ENCODE measurements around the gene RAB1B.
"Not testable (repeated sequence)": the region's sequence is repeated elsewhere in the genome, so short reads cannot be mapped to it uniquely, and the experiment has no call there.

The RAB1B gene

DNA sequence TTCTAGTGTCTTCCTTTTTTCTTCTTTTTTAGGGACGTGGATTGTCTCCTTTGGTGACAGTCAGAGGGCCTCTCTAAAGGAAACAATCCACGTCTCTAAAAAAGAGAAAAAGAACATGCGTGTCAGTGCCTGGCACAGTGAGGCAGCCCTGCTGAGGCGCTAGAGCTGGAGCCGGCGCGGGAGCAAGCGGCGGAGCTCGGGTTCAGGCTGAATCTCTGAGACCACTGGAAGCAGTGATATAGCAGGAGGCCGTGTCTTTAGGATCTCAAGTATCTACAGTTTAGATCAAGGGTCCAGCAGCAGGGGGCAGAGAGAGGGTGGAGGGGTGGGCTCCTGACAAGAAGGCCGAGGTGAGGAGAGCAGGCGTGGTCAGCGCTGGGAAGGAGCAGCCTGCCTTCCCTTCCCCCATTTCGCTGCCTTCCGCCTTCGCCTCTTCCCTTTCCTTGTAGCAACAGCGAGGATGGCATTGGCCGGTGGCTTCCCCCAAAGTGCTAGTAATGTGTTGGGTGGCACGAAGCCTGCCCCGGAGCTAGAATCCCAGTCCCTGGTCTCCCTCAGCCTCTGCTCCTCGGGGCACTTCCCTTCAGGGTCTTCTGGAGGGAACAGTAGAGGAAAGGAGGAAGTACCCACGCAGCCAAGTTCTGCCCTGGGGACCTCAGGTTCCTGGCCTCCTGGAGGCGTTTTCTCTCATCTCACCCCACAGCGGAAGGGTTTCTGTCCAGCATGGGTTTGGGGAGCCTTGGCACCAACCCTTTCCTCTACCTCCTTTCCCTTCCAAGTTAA lies 28.2 kb upstream of the RAB1B start:
- no peak for DNase-seq (ENCODE audit: low spot score)

DNA sequence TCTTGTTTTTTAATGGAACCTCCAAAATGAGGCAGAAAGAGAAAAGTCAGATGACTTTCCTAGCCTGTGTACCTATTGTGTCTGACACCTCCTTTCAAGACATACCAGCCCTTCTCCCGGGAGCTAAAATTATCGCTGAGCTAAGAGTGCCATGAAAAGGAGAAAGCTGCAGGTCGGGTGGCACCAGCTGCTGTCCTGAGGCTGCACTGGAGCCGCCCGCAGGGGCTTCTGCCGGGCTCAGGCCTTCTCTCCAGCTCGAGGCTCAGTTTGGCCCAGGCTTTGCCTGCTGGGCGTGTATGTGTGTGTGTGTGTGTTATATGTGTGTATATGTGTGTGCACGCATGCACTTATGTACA lies 27.7 kb upstream of the RAB1B start:
- DNase-seq (ENCODE audit: low spot score) = no peak

DNA sequence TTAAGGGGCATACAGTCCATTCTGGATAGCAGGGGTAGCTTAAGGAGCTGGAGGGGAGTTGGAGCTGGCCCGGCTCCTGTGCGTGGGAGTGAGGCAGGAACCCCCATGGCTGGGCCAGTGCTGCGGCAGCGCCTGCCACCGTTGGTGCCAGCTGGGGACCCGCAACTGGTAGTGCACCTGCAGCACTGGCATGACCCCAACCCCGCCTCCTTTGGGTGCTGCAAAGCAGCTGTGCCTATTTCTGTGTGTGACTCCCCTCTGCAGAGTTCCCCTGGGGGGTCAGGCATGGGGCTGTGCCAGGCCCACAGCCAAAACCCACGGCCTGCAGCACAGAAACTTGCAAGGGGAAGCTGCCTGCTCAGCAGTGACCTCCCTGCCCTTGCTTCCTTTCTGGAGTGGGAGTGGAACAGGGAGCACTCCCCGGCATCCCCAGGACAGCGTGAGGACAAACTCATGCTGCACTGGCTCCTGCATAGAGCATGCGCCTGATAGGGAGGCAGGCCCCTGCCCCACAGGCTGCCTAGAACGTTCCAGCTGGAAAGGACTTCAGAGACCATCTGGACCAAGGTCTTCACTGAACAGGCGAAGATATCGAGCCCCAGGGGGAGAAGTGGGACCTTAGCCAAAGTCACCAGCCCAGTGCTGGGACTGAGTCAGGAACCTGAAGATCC lies 26.2 kb upstream of the RAB1B start:
- no peak for DNase-seq (ENCODE audit: low spot score)

DNA sequence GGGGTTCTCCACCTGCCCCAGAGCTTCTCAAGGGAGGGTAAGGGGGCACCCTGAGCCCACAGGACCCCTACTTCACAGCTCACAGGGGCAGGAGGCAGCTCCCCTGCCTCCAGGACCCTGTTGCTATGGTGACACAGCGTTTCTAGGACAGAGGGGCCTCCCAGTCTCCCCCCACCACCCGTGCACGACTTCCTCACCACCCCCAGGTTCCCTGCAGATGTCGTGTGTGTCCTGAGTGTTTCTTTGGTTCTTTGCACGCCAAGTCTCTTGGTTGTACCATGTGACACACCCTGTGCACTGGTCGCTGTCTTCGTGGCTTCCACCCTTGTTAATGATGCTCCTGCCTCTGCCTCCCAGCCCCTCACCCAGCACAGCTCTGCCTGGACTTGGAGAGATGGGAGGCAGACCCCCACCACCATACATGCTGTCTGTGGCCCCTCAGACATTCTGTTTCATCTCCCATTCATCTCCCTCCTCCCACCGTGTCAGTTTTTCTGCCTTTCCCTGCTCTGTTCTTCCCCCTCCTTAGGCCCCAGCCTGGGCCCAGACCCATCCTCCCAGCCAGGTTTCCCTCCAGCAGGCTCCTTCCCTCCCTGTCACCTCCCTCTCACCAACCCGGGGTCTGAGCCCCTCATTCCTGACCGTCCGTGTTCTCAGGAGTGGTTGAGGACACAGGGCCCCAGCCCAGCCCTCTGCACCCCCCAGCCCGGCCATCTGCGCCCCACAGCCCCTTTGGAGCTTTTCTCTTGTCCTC lies 24.5 kb upstream of the RAB1B start:
- DNase-seq (ENCODE audit: low spot score) = no peak

DNA sequence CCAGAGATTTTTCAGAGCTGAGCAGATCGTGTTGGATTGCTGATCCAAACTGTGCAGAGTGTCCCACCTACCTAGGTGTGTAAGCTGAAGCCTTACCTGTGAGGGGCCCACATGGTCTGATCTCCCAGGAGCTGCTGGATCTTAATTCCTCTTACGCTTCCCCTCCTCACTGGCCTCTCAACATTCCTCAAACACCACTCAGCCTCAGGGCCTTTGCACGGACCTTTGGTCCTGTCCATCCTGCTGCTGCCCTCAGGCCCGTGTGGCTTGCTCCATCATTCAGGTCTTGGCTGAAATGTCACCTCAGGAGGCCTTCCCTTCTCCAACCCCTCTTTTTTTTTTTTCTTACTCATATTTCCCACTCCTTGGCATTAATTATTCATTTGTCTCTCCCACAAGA lies 21.1 kb upstream of the RAB1B start:
- no peak for DNase-seq (ENCODE audit: low spot score)

DNA sequence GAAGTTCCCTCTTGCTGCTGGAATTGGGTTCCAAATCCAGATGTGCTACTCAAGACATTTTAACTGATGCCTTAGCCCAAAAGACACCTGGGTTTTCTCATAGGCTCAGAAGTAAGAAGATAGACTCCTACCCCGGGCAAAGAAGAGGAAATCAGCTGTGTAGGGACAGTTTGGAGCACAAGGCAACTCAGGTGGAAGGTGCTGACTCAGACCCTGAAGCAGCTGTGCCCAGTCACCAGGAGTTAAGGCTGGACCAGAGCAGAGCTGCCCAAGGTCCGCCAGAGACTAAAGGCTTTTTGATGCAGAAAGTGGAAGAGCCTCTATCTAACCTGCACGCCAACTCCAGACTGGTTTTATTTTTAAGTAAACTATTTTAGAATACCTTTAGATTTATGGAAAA lies 20.6 kb upstream of the RAB1B start:
- DNase-seq (ENCODE audit: low spot score) = no peak

DNA sequence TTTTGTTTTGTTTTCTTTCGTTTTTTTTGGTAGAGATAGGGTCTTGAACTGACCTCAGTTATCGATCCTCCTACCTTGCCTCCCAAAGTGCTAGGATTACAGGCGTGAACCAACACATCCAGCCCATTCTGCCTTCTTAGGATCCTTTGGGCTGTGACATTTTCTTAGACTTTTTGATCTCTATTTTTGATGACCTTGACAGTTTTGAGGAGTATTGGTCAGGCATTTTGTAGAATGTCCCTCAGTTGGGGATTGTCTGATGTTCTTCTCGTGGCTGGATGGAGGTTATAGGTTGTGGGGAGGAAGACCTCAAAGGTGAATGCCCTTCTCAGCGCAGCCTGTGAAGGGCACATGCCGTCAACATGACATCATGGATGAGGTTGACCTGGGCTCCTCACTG lies 19.5 kb upstream of the RAB1B start:
- DNase-seq (ENCODE audit: low spot score) = no peak

DNA sequence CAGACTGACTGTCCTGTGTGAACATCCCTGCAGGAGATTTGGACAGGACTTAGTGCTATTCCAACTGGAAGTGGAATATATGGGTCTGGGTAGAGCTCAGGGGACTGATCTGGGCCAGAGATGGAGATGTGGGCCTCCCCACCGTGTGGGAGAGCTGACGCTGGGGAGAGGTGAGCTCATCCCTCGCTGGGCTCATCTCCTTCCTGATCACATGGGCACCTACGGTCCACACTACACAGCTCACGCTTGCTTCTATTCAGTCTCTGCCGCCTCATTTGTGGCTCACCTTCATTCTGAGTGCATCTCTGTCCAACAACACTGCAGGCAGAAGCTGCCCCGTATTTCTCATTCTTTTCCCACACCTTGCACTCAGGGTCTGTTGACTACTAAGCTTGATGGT lies 16.6 kb upstream of the RAB1B start:
- no peak for DNase-seq (ENCODE audit: low spot score)

DNA sequence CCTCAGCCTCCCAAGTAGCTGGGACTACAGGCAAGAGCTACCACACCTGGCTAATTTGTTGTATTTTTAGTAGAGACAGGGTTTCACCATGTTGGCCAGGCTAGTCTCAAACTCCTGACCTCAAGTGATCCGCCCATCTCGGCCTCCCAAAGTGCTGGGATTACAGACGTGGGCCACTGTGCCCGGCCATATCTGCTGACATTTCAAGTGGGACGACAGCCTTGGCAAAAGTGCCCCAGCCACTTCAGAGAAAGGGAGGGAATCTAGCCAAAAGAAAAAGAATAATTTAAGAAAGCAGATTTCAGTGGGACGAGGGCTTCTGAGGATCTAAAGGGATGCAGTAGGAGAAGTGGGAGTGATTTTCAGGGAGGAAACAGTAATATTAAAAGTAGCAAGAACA lies 15.4 kb upstream of the RAB1B start:
- not testable (repeated sequence) for DNase-seq (ENCODE audit: low spot score)

DNA sequence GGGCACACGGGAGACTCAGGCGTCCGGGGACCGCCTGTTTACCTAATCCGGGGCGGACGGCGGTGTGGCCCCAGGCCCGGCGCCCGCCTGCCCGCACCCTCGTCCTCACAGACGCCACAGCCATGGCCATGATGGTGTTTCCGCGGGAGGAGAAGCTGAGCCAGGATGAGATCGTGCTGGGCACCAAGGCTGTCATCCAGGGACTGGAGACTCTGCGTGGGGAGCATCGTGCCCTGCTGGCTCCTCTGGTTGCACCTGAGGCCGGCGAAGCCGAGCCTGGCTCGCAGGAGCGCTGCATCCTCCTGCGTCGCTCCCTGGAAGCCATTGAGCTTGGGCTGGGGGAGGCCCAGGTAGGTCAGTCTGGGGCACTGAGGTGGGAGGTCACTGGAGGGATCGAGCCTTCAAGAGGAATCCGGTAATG lies 10.0 kb upstream of the RAB1B start:
- no peak for DNase-seq (ENCODE audit: low spot score)

DNA sequence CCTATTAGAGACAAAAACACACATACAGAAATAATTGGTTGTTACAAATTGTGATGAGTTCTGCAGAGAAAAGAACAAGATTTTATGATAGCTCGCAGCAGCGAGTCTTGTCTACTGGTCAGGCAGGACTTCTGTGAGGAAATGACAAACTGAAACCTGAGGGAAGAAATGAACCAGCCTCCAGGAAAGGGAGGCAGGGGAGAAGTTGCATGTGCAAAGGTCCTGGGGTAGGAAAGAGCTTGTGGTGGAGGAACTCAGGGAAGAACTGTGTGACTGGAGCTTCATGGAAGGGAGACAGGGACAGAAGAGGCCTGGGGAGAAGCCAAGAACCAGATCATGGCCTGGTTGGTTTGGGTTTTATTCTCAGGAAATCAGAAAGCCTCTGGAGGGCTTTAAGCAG lies 9.2 kb upstream of the RAB1B start:
- DNase-seq (ENCODE audit: low spot score) = no peak

DNA sequence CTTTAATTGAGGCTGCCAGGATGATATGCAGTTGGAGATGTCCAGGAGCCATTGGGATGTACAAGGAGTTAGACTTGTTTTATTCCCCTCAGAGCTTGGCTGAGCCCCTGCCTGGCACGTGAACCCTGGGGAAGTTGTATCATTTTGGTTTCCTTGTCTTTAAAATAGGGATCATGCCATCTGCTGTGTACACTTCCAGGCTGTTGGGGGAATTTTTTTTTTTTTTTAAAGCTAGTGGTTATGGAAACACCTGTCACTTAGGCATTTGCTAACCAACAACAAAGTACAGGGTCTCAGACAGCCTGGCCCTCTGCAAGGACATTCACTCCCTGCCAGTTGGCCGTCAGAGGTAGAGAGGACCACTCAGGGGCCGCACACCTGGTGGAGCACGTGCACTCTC lies 8.5 kb upstream of the RAB1B start:
- no peak for DNase-seq (ENCODE audit: low spot score)

DNA sequence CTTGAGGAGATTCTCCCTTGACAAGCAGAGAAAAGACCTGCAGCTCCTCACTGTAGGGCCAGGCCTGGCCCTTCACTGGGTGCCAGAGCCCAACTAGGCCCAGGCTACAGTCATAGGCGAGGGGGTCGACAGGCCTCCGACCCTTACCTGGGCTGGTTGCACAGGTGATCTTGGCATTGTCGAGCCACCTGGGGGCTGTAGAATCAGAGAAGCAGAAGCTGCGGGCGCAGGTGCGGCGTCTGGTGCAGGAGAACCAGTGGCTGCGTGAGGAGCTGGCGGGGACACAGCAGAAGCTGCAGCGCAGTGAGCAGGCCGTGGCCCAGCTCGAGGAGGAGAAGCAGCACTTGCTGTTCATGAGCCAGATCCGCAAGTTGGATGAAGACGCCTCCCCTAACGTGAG lies 6.9 kb upstream of the RAB1B start:
- DNase-seq (ENCODE audit: low spot score) = no peak

DNA sequence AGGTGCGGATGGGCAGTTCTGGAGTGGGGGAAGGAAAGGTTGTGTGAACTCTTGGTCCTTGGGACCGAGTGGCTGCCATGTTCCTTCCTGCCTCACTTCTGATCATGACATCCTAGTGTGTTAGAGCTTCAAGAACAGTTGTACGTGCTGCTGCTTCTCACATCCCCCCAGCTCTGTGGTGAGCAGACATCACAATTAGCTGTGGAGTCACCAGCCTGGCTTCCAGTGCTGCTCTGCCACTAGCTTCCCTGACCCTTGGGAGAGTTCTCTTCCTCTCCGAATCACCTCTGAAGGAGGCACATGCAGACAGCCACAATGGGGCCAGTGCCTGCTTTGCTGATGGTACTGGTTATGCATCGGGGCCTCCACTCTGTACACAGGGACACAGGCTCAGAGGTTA lies 6.2 kb upstream of the RAB1B start:
- DNase-seq (ENCODE audit: low spot score) = no peak

DNA sequence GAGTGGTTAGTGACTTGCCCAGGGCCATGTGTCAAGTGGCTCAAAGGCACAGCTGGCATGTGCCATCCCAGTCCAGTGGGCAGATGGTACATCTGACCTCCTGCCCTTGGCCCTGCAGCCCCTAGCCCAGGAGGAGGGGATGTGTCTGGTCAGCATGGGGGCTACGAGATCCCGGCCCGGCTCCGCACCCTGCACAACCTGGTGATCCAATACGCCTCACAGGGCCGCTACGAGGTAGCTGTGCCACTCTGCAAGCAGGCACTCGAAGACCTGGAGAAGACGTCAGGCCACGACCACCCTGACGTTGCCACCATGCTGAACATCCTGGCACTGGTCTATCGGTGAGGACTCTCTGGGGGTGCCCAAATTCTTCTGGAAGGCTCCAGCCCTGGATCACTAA lies 5.7 kb upstream of the RAB1B start:
- no peak for DNase-seq (ENCODE audit: low spot score)

DNA sequence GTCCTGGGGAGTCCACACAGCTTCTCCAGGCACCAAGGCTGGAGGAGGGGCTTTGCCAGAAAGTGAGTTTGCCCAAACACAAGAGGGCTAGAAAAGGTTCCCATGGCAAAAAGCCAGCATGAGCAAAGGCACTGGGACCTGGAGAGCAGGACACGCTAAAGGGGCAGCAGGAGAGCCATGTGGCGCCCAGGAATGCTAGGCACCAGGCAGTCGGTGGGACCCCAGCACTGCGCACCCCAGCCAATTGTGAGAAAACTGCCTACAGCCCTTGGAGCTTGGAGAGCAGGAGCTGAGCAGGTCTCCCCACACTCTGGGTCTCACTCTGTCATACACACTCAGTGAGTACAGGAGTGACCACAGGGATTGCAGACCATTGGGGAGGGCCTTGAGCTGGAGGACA lies 5.2 kb upstream of the RAB1B start:
- no peak for DNase-seq (ENCODE audit: low spot score)

DNA sequence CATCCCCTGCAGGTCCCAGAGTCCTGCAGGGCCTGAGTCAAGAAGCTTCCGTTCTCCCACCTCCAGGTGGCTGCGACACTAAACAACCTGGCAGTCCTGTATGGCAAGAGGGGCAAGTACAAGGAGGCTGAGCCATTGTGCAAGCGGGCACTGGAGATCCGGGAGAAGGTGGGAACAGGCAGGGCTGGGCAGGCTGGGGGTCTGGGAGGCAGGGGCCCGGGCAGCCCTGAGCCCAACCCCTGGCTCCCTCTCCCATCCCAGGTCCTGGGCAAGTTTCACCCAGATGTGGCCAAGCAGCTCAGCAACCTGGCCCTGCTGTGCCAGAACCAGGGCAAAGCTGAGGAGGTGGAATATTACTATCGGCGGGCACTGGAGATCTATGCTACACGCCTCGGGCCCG lies 4.7 kb upstream of the RAB1B start:
- no peak for DNase-seq (ENCODE audit: low spot score)

DNA sequence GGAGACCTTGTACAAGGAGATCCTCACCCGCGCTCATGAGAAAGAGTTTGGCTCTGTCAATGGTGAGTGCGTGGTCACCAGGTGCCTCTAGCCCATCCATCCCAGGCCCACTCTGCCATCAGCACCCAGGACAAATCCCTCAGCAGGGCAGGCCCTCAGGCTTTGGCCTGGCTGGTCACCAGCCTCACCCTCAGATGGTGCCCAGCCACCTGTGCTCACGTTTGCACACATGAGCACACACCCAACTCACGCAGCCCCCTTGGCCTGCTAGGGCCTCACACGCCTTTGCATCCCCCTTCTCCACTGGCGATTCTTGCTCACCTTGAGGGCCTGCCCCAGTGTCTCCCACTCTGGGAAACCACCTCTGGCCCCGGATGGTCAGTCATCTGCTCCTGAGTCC lies 4.1 kb upstream of the RAB1B start:
- DNase-seq (ENCODE audit: low spot score) = no peak

DNA sequence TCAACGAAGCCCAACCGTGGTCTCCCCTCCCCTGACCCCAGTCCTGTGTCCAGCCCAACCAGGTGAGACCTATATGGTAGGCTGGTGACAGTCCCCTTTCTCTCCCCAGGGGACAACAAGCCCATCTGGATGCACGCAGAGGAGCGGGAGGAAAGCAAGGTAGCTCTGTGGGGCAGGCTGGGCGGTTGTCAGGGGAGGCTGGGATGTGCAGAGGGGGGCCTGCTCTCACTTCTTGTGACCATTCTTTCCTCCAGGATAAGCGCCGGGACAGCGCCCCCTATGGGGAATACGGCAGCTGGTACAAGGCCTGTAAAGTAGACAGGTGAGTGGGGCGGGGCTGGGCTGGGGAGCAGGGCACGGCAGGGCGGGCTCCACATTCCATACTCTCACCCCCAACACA lies 3.5 kb upstream of the RAB1B start:
- DNase-seq (ENCODE audit: low spot score) = no peak

DNA sequence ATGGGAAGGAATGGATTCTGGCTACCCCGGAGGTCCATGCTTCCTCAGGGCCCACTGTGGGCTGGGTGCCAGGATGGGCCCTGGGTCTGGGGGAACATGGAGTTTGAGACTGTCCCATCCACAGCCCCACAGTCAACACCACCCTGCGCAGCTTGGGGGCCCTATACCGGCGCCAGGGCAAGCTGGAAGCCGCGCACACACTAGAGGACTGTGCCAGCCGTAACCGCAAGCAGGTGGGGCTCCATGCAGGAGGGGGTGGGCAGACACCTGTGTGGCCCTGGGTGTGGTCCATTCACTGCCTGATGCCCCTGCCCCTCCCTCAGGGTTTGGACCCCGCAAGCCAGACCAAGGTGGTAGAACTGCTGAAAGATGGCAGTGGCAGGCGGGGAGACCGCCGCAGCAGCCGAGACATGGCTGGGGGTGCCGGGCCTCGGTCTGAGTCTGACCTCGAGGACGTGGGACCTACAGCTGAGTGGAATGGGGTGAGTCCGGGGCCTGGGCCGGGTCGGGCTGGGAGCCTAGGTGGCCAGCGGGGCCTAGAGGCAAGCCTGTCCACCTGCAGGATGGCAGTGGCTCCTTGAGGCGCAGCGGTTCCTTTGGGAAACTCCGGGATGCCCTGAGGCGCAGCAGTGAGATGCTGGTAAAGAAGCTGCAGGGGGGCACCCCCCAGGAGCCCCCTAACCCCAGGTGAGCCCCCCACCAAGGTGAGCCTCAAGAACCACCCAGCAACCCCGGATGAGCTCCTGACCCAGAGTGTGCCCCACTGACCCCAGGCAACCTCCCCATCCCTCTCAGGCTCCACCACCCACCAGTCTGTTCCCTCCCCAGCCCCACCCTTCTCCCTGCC lies 2.7 kb upstream of the RAB1B start:
- DNase-seq (ENCODE audit: low spot score) = no peak

DNA sequence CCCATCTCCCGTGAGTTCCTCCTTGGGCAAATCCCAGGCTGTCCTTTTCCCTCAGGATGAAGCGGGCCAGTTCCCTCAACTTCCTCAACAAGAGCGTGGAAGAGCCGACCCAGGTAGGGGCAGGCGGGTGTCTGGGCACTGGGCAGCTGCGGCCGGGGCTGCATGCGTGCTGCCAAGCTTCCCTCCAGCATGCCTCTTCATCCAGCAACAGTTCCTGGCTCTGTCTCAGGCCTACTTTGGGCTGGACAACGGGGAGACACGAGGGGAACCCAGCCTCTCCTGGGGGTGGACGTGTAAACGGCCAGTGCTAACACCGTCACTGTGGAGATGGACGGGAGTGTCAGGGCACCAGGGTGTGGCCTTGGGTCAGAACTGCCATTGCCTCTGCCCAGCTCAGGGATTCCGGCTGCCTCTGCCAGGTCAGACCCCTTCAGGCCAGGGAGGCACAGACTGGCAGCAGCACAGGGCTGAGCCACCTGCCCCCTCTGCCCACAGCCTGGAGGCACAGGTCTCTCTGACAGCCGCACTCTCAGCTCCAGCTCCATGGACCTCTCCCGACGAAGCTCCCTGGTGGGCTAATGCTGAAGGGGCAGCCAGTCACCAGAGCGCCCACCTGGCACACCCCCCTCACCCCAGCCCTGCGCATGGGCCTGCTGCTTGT lies 1.9 kb upstream of the RAB1B start:
- DNase-seq (ENCODE audit: low spot score) = no peak

DNA sequence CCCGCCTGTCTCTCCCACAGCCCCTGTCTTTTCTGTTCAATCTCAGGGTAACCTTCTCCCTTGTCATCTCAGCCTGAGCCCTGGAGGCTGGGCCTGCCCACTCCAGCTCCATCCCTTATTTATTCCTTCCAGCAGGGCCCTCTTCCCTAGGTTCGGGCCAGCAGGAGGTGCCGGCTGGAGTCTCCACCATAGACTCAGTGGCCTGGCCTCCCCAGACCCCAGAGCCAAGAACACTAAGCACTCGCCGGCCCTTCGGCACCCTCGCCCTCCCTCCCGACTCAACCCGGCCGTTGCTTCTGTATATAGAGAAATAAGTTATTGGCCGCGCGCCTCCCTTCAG lies 1.4 kb upstream of the RAB1B start:
- DNase-seq (ENCODE audit: low spot score) = no peak
